Calu3 (cell line): Measurements from ENCODE around the gene EPHA8. TPM values are rescaled to one million over a fixed set of nuclear protein-coding genes. Genes with fewer than 3 reads are reported as not detected.

ENCODE experiments used
- BruUV-seq: library from RNA; stranded (reverse); fragments of 400-500 nt; replicated peaks from 2 replicates; lab custom pipeline; 2021; lab: Mats Ljungman, UMichigan
- CTCF ChIA-PET: fragments of 300-600 bp; sonication (Branson Sonifier 250); formaldehyde crosslinking; loops from one replicate; lab custom pipeline; 2022; ENCODE audit warnings: antibody characterized with exemption; lab: Charles Lee
- DNase-seq: peaks from one replicate; pipeline ENCODE4 v3.0.0; 2022
- H3K27ac Mint-ChIP-seq: one replicate; pipeline ENCODE4 v1.8.0; 2022; ENCODE audit warnings: mixed read lengths; ENCODE audit not compliant: unreplicated experiment
- H3K27me3 Mint-ChIP-seq: one replicate; pipeline ENCODE4 v1.8.0; 2022; ENCODE audit warnings: mixed read lengths; ENCODE audit not compliant: unreplicated experiment
- H3K36me3 Mint-ChIP-seq: one replicate; pipeline ENCODE4 v1.8.0; 2022; ENCODE audit warnings: mild to moderate bottlenecking, moderate library complexity, mixed read lengths; ENCODE audit not compliant: insufficient read depth, unreplicated experiment
- H3K4me1 Mint-ChIP-seq: one replicate; pipeline ENCODE4 v1.8.0; 2022; ENCODE audit warnings: mild to moderate bottlenecking, low read depth, mixed read lengths; ENCODE audit not compliant: unreplicated experiment
- H3K4me3 Mint-ChIP-seq: one replicate; pipeline ENCODE4 v1.8.0; 2022; ENCODE audit warnings: mild to moderate bottlenecking, low read depth, moderate library complexity, mixed read lengths; ENCODE audit not compliant: unreplicated experiment
- H3K9me3 Mint-ChIP-seq: one replicate; pipeline ENCODE4 v1.8.0; 2022; ENCODE audit warnings: low read depth, mixed read lengths; ENCODE audit not compliant: unreplicated experiment
- intact Hi-C: fragments of 100-400 bp; cut with micrococcal nuclease; formaldehyde crosslinking; loops from one replicate; pipeline ENCODE4 v1.10.0; 2022; ENCODE audit not compliant: unreplicated experiment
- total RNA-seq: library from RNA; stranded (reverse); gene quantifications from 2 replicates; pipeline ENCODE4 v1.2.3, GENCODE V29; 2022
- TF ChIP-seq, protein P1 (sequence below): fragments of 200-600 bp; IDR thresholded peaks from one replicate; pipeline ENCODE4 v1.8.0; 2022; ENCODE audit warnings: antibody characterized with exemption; ENCODE audit not compliant: unreplicated experiment

The EPHA8 gene
- total RNA-seq, 1 experiment from 2014 or later: not detected

DNA sequence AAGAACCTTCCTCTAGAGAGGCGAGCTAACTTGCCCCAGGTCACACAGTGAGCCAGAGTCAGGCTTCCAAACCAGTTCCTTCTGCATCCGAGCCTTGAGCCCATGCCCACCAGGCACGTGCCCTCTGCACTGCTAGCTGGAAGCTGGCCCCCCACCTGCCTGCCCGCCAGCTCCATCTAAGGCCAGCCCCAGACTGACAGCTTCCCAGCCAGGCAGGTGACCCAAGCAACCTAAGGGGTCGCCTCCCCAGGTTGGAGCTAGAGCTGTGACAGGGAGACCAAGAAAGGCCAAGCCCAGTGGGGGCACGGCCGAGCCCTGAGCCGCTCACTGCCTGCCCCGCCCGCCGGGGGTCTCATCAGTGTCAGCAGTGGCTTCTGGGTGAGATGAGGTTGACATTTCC, 53.3 kb downstream of the EPHA8 start:
- no peak for DNase-seq
- no peak overlapping the region for H3K4me3 Mint-ChIP-seq
- no peaks in the 10 kb centered on the region for H3K4me1 Mint-ChIP-seq
- CTCF ChIA-PET: interaction anchor here (0.5 kb wide), 1 partner anchor 26 kb away, joined by 6 read pairs; no protein-coding TSS in a partner anchor
- H3K36me3 Mint-ChIP-seq: no peaks in the 10 kb centered on the region
- H3K9me3 Mint-ChIP-seq: no peaks in the 10 kb centered on the region
- H3K27ac Mint-ChIP-seq: no peak overlapping the region
- TF ChIP-seq, protein P1, sequence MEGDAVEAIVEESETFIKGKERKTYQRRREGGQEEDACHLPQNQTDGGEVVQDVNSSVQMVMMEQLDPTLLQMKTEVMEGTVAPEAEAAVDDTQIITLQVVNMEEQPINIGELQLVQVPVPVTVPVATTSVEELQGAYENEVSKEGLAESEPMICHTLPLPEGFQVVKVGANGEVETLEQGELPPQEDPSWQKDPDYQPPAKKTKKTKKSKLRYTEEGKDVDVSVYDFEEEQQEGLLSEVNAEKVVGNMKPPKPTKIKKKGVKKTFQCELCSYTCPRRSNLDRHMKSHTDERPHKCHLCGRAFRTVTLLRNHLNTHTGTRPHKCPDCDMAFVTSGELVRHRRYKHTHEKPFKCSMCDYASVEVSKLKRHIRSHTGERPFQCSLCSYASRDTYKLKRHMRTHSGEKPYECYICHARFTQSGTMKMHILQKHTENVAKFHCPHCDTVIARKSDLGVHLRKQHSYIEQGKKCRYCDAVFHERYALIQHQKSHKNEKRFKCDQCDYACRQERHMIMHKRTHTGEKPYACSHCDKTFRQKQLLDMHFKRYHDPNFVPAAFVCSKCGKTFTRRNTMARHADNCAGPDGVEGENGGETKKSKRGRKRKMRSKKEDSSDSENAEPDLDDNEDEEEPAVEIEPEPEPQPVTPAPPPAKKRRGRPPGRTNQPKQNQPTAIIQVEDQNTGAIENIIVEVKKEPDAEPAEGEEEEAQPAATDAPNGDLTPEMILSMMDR: no peak
- peaks cover 86% of the 10 kb centered on the region for H3K27me3 Mint-ChIP-seq
- no TSS peak for BruUV-seq
- intact Hi-C loops: no loop called here

DNA sequence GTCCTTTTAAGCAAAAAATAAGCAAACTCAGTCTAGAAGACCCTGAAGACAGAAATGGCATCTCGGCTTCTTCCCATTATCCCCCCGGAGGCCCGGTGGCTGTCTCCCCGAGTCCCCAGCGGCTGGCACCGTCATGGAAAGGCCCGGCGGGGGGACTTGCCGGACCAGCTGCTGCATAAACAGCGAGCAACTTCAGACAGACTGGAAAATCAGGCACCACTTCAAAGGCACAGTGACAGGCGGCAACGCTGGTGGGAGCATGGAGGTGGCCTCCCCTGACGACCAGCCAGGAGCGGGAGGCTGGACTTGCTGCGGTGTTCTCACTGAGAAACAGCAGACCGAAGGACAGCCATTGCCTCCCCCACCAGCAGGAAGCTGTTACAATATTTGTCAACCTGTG, 54.8 kb downstream of the EPHA8 start:
- intact Hi-C loops: no loop called here
- CTCF ChIA-PET: interaction anchor here (0.6 kb wide), 2 partner anchors 18 to 639 kb away, joined by 3 to 5 read pairs; no protein-coding TSS in a partner anchor
- no peaks in the 10 kb centered on the region for H3K4me1 Mint-ChIP-seq
- H3K36me3 Mint-ChIP-seq: no peaks in the 10 kb centered on the region
- H3K27ac Mint-ChIP-seq: no peak overlapping the region
- no peak for DNase-seq
- H3K27me3 Mint-ChIP-seq: peaks cover 91% of the 10 kb centered on the region
- no peak overlapping the region for H3K4me3 Mint-ChIP-seq
- TF ChIP-seq, protein P1: no peak
- BruUV-seq: no TSS peak
- H3K9me3 Mint-ChIP-seq: no peaks in the 10 kb centered on the region

DNA sequence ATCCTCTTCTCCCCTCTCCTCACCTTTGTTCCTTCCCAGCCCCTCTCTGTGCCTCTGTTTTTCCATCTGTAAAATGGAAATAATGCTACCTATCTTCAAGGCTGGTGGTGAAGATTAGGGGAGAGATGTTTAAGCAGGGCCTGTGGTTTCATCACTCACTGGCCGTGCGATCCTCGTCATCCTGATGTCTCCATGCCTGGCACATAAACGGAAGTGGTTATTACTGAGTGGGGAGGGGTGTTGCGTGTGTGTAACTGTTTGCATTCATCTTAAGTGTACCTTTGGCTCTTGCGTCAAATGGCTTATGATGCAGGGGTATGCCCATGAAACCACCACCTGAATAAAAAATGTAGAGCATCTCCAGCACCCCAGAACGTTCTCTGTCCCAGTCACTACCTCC, 56.0 kb downstream of the EPHA8 start:
- Mint-ChIP-seq H3K27me3 (peaks cover 91% of the 10 kb centered on the region), H3K9me3 (no peaks in the 10 kb centered on the region), H3K4me1 (no peaks in the 10 kb centered on the region), H3K4me3 (no peak overlapping the region), H3K36me3 (no peaks in the 10 kb centered on the region), H3K27ac (no peak overlapping the region)
- TF ChIP-seq, protein P1: no peak
- intact Hi-C loops: no loop called here
- BruUV-seq: no TSS peak
- DNase-seq: no peak
- CTCF ChIA-PET: no interaction called here

DNA sequence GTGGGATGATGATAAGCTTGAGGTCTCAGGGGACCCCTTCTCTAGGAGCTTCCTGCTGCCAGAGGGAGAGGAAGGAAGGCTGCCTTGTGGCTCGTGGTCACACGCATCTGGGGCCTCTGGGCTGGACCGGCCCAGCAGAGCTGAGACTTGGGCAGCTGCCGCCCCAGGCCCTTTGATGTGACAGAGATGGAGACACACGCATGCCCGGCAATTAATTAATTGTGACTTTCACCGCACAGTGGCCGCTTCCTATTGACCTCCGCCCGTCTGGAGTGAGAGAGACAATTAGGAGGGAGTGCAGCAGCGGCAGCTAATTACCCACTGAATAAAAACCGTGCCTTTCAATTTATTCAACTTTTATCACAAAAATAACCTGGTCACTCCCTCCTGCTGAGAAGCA, 56.5 kb downstream of the EPHA8 start:
- H3K9me3 Mint-ChIP-seq: no peaks in the 10 kb centered on the region

More for the DNA sequence above, 56.5 kb downstream of the EPHA8 start:
- no peak overlapping the region for H3K27ac Mint-ChIP-seq
- no peaks in the 10 kb centered on the region for H3K36me3 Mint-ChIP-seq
- DNase-seq: no peak
- no peak overlapping the region for H3K4me3 Mint-ChIP-seq
- TF ChIP-seq, protein P1: no peak
- CTCF ChIA-PET: no interaction called here
- H3K27me3 Mint-ChIP-seq: peaks cover 91% of the 10 kb centered on the region
- no peaks in the 10 kb centered on the region for H3K4me1 Mint-ChIP-seq
- intact Hi-C loops: no loop called here
- no TSS peak for BruUV-seq
